ENCODE measurements around the gene ASB10.

GRCh38 chr7:151177310-151177709 is 9.7 kb downstream of the ASB10 start:
- TF ChIP-seq CTCF (conservative IDR thresholded peaks at IDR 0.05; ENCODE audit: low read depth, low read length) (no peak), CHD1 (IDR thresholded peaks at IDR 0.05; ENCODE audit: low read depth, low read length) (no peak), NFE2L2 (IDR thresholded peaks at IDR 0.05; ENCODE audit: low read depth, low read length) (no peak), RAD21 (IDR thresholded peaks at IDR 0.05; ENCODE audit: low read length) (no peak), POLR2A (IDR thresholded peaks at IDR 0.05; ENCODE audit: low read depth, low read length) (no peak), CEBPB (IDR thresholded peaks at IDR 0.05; ENCODE audit: low read depth, low read length) (no peak), USF2 (IDR thresholded peaks at IDR 0.05; ENCODE audit: low read depth, low read length) (no peak), MAFK (IDR thresholded peaks at IDR 0.05; ENCODE audit: low read depth, low read length) (no peak), MAZ (IDR thresholded peaks at IDR 0.05; ENCODE audit: borderline replicate concordance, low read depth, low read length) (no peak), RFX5 (IDR thresholded peaks at IDR 0.05; ENCODE audit: low read depth, low read length) (no peak), BHLHE40 (IDR thresholded peaks at IDR 0.05; ENCODE audit: low read depth, low read length) (no peak), SMC3 (IDR thresholded peaks at IDR 0.05; ENCODE audit: low read depth, low read length) (no peak), MXI1 (IDR thresholded peaks at IDR 0.05; ENCODE audit: borderline replicate concordance, low read depth, low read length) (no peak), RCOR1 (IDR thresholded peaks at IDR 0.05; ENCODE audit: insufficient replicate concordance, low read length) (no peak)

Data from IMR-90 (cell line).